K562 (cell line): ENCODE data around the gene FAM181B. TPM values are rescaled to one million over a fixed set of nuclear protein-coding genes. Genes with fewer than 3 reads are reported as not detected.

Experiments used
- ATF3 ChIP-seq, 2 experiments: fragments of 450-650 bp in 1 of 2; sonication (generic) in 1 of 2; formaldehyde crosslinking in 1 of 2; IDR thresholded peaks in 1 of 2; conservative IDR thresholded peaks in 1 of 2; 2 replicates each; pipeline versions ENCODE4 v1.6.1 to v1.8.1; 2016 to 2023; ENCODE audit warnings: mild to moderate bottlenecking in 2 of 2, moderate library complexity in 2 of 2, inconsistent platforms in 1 of 2, missing genetic modification reagents in 1 of 2
- BRF2 ChIP-seq: IDR thresholded peaks from 3 replicates; pipeline ENCODE4 v1.6.1; 2011; ENCODE audit warnings: borderline replicate concordance, mild to moderate bottlenecking; ENCODE audit not compliant: insufficient read length, insufficient read depth
- HOXB6 ChIP-seq: fragments of 250-450 bp; sonication (Bioruptor Pico); IDR thresholded peaks from 2 replicates; pipeline ENCODE4 v1.5.1; 2022; ENCODE audit warnings: mild to moderate bottlenecking, borderline replicate concordance
- JUNB ChIP-seq: fragments of 450-650 bp; formaldehyde crosslinking; conservative IDR thresholded peaks from 2 replicates; pipeline ENCODE4 v1.4.0; 2020; ENCODE audit warnings: mild to moderate bottlenecking
- NKRF ChIP-seq: fragments of 450-650 bp; IDR thresholded peaks from 2 replicates; pipeline ENCODE4 v1.6.1; 2016; ENCODE audit warnings: borderline replicate concordance
- NUFIP1 ChIP-seq: fragments of 450-650 bp; IDR thresholded peaks from 2 replicates; pipeline ENCODE4 v1.6.1; 2018; ENCODE audit not compliant: partially characterized antibody
- PYGO2 ChIP-seq: fragments of 450-650 bp; IDR thresholded peaks from 2 replicates; pipeline ENCODE4 v1.6.1; 2016; ENCODE audit warnings: mild to moderate bottlenecking, missing genetic modification characterization, moderate library complexity, missing compliant biosample characterization
- SIX5 ChIP-seq, 2 experiments: IDR thresholded peaks; 2 replicates each; pipeline ENCODE4 v1.6.1; 2011; ENCODE audit warnings: low read length in 2 of 2, borderline replicate concordance in 1 of 2, low read depth in 1 of 2, mild to moderate bottlenecking in 1 of 2, moderate library complexity in 1 of 2; ENCODE audit not compliant: insufficient read depth in 1 of 2
- SMAD4 ChIP-seq: fragments of 250-450 bp; sonication (Bioruptor Pico); conservative IDR thresholded peaks from 2 replicates; pipeline ENCODE4 v1.8.0; 2021; ENCODE audit warnings: inconsistent platforms, mild to moderate bottlenecking, moderate library complexity
- TCF3 ChIP-seq: sonication (generic); formaldehyde crosslinking; IDR thresholded peaks from 2 replicates; pipeline ENCODE4 v1.4.0; 2020; ENCODE audit warnings: mild to moderate bottlenecking, missing genetic modification reagents
- TEAD2 ChIP-seq: fragments of 450-650 bp; IDR thresholded peaks from 2 replicates; pipeline ENCODE4 v1.6.1; 2016; ENCODE audit warnings: missing genetic modification characterization, control low read depth, missing compliant biosample characterization
- ZNF134 ChIP-seq: fragments of 250-450 bp; sonication (Bioruptor Pico); conservative IDR thresholded peaks from 2 replicates; pipeline ENCODE4 v1.4.0; 2020
- ZNF174 ChIP-seq: fragments of 250-450 bp; sonication (Bioruptor Pico); IDR thresholded peaks from 2 replicates; pipeline ENCODE4 v1.4.0; 2020; ENCODE audit warnings: mild to moderate bottlenecking
- ZNF589 ChIP-seq: fragments of 200-800 bp; sonication (Bioruptor generic); IDR thresholded peaks from 2 replicates; pipeline ENCODE4 v1.6.1; 2016; ENCODE audit warnings: low read depth, missing genetic modification characterization, missing compliant biosample characterization
- polyA plus RNA-seq, 8 experiments: library from polyadenylated mRNA; depleted of rRNA in 4 of 8; stranded (reverse) in 5 of 8; unstranded in 3 of 8; fragments of >200 nt; fragmentation: Nextera tagmentation in 2 of 8; fragmentation: Illumina TruSeq in 1 of 8; extraction: Ambion mirVana in 2 of 8; extraction: Trizol in 1 of 8; gene quantifications; 2 replicates each; pipeline versions ENCODE4 v1.2.1 to v1.2.3, GENCODE V29; 2011 to 2014; ENCODE audit warnings: inconsistent platforms in 1 of 8, missing spikeins in 1 of 8
- total RNA-seq, 7 experiments: library from RNA; depleted of rRNA in 6 of 7; stranded (reverse); fragments of >200 nt in 6 of 7; fragmentation: Illumina TruSeq in 2 of 7; extraction: Trizol in 2 of 7; gene quantifications; 2 replicates each; pipeline versions ENCODE4 v1.2.1 to v1.2.3, GENCODE V29; 2011 to 2021; ENCODE audit warnings: low replicate concordance in 1 of 7

The FAM181B gene
- total and polyA plus RNA-seq, 9 of the 15 experiments (the other 6 are each of a cell fraction or from before 2014, with no cell fraction given) = 0.01 TPM; not detected in 8

- no peak for TF ChIP-seq JUNB (CRISPR knock-in tag)
- TF ChIP-seq TEAD2 = no peak
- TF ChIP-seq NUFIP1 = no peak
- TF ChIP-seq ZNF134 = no peak
- TF ChIP-seq BRF2 = no peak
- TF ChIP-seq SMAD4 (CRISPR knock-in tag) = no peak
- TF ChIP-seq PYGO2 (tag) = no peak
- TF ChIP-seq TCF3 (CRISPR knock-in tag) = no peak
- TF ChIP-seq ATF3 (IDR thresholded peaks at IDR 0.05) = no peak
- TF ChIP-seq ATF3 (CRISPR knock-in tag; conservative IDR thresholded peaks at IDR 0.05) = no peak
- no peak for TF ChIP-seq ZNF174 (CRISPR knock-in tag)
- no peak for TF ChIP-seq SIX5 (IDR thresholded peaks at IDR 0.05; ENCODE audit: borderline replicate concordance in 1 of 2, insufficient read depth in 1 of 2, low read depth in 1 of 2, low read length in 2 of 2)
- no peak for TF ChIP-seq ZNF589
- no peak for TF ChIP-seq HOXB6 (CRISPR knock-in tag)
- no peak for TF ChIP-seq NKRF
Observed at GRCh38 chr11:82733444-82734119, at the start of gene FAM181B (continued).
